H1 (cell line): ENCODE measurements around the gene HOXB3. TPM values are rescaled to one million over a fixed set of nuclear protein-coding genes. Genes with fewer than 3 reads are reported as not detected.

Experiments
- CTCF ChIA-PET: fragments of 300-600 bp; sonication (Branson Sonifier 250); formaldehyde crosslinking; loops from one replicate; lab custom pipeline; 2021; ENCODE audit not compliant: partially characterized antibody; lab: Charles Lee
- POLR2A ChIA-PET: fragments of 300-600 bp; sonication (Branson Sonifier 250); formaldehyde crosslinking; loops from one replicate; lab custom pipeline; 2021; ENCODE audit warnings: inconsistent platforms; ENCODE audit not compliant: partially characterized antibody; lab: Charles Lee
- DNase-seq, 2 experiments: peaks; one replicate each; pipeline versions ENCODE4 v3.0.0 to v3.0.0-alpha.2; 2010 to 2022; ENCODE audit warnings: low spot score in 2 of 2, low read depth in 1 of 2, mixed read lengths in 1 of 2
- FAIRE-seq: peaks from 2 replicates; lab custom pipeline; 2011; peaks lifted over from hg19 to GRCh38; lab: Jason Lieb, UNC
- H2AFZ ChIP-seq: 2 replicates; pipeline ENCODE4 v1.8.1; 2012; ENCODE audit warnings: low read length, inconsistent platforms
- H2AK5ac ChIP-seq: 2 replicates; pipeline ENCODE4 v1.6.1; 2013; ENCODE audit warnings: low read depth, low read length
- H2BK120ac ChIP-seq: replicated peaks from 2 replicates; pipeline ENCODE3; 2013; ENCODE audit warnings: low read depth, low read length, inconsistent platforms
- H2BK12ac ChIP-seq: 2 replicates; pipeline ENCODE4 v1.6.1; 2013; ENCODE audit warnings: low read depth, low read length
- H2BK15ac ChIP-seq: 2 replicates; pipeline ENCODE4 v1.6.1; 2013; ENCODE audit warnings: low read length
- H2BK20ac ChIP-seq: 2 replicates; pipeline ENCODE4 v1.6.1; 2013; ENCODE audit warnings: low read length
- H2BK5ac ChIP-seq: 2 replicates; pipeline ENCODE4 v1.6.1; 2013; ENCODE audit warnings: low read depth, low read length
- H3K14ac ChIP-seq: 2 replicates; pipeline ENCODE4 v1.6.1; 2013; ENCODE audit warnings: inconsistent platforms; ENCODE audit not compliant: insufficient read length
- H3K18ac ChIP-seq: 2 replicates; pipeline ENCODE4 v1.6.1; 2013; ENCODE audit warnings: low read length; ENCODE audit errors: extremely low read depth
- H3K23ac ChIP-seq: 2 replicates; pipeline ENCODE4 v1.6.1; 2013; ENCODE audit warnings: inconsistent platforms; ENCODE audit not compliant: insufficient read length
- H3K23me2 ChIP-seq: 2 replicates; pipeline ENCODE4 v1.6.1; 2013; ENCODE audit warnings: low read depth, low read length
- H3K27ac ChIP-seq: 2 replicates; pipeline ENCODE4 v1.6.1; 2011; ENCODE audit warnings: low read depth, low read length, inconsistent platforms
- H3K27me3 ChIP-seq, 4 experiments: replicated peaks in 1 of 4; 1 replicate in 1 of 4; 2 replicates in 3 of 4; pipeline versions ENCODE4 v1.6.1 to v1.8.1; 2011 to 2013; ENCODE audit warnings: low read length in 3 of 4, mild to moderate bottlenecking in 3 of 4, inconsistent platforms in 2 of 4, mixed read lengths in 2 of 4, moderate library complexity in 1 of 4; ENCODE audit not compliant: control insufficient read depth in 3 of 4, insufficient read depth in 3 of 4; ENCODE audit errors: extremely low read depth in 1 of 4
- H3K36me3 ChIP-seq, 4 experiments: 2 replicates each; pipeline versions ENCODE4 v1.6.1 to v1.8.1; 2011 to 2013; ENCODE audit warnings: mild to moderate bottlenecking in 4 of 4, low read length in 3 of 4, moderate library complexity in 2 of 4, control low read depth in 1 of 4, inconsistent platforms in 1 of 4; ENCODE audit not compliant: insufficient read depth in 4 of 4, control insufficient read depth in 2 of 4
- H3K4ac ChIP-seq: replicated peaks from 2 replicates; pipeline ENCODE3; 2013; ENCODE audit warnings: low read length, low read depth, mixed read lengths, inconsistent platforms; ENCODE audit not compliant: insufficient read length
- H3K4me1 ChIP-seq, 4 experiments: replicated peaks in 1 of 4; 1 replicate in 1 of 4; 2 replicates in 3 of 4; pipeline versions ENCODE4 v1.6.1 to v1.8.1; 2011 to 2013; ENCODE audit warnings: low read length in 3 of 4, inconsistent platforms in 2 of 4, mixed read lengths in 1 of 4; ENCODE audit not compliant: insufficient read depth in 4 of 4, control insufficient read depth in 3 of 4
- H3K4me2 ChIP-seq, 2 experiments: 2 replicates each; pipeline versions ENCODE4 v1.6.1 to v1.8.1; 2011 to 2013; ENCODE audit warnings: low read depth in 2 of 2, low read length in 2 of 2, control low read depth in 1 of 2, inconsistent platforms in 1 of 2, mild to moderate bottlenecking in 1 of 2; ENCODE audit not compliant: insufficient read depth in 1 of 2
- H3K4me3 ChIP-seq, 4 experiments: fragments of 200-600, 300-600 bp in 1 of 4; sonication (generic), shearing (Covaris generic), sonication (Bioruptor Twin) in 1 of 4; 2 replicates each; pipeline versions ENCODE4 v1.5.1 to v1.8.1; 2011 to 2016; ENCODE audit warnings: low read length in 4 of 4, low read depth in 3 of 4, control low read depth in 2 of 4, inconsistent platforms in 2 of 4, mild to moderate bottlenecking in 2 of 4, mixed read lengths in 1 of 4, moderate library complexity in 1 of 4; ENCODE audit not compliant: insufficient read depth in 2 of 4; ENCODE audit errors: extremely low read depth in 1 of 4
- H3K56ac ChIP-seq: replicated peaks from 2 replicates; pipeline ENCODE3; 2013; ENCODE audit warnings: low read depth, mild to moderate bottlenecking, mixed read lengths, low read length, inconsistent platforms; ENCODE audit not compliant: insufficient read length
- H3K79me1 ChIP-seq: 2 replicates; pipeline ENCODE4 v1.6.1; 2013; ENCODE audit warnings: low read depth, low read length, control low read depth
- H3K79me2 ChIP-seq, 2 experiments: 2 replicates each; pipeline versions ENCODE4 v1.6.1 to v1.8.1; 2012 to 2013; ENCODE audit warnings: low read length in 2 of 2, mild to moderate bottlenecking in 2 of 2, inconsistent platforms in 1 of 2; ENCODE audit not compliant: insufficient read depth in 2 of 2, control insufficient read depth in 1 of 2
- H3K9ac ChIP-seq, 4 experiments: replicated peaks in 1 of 4; 1 replicate in 1 of 4; 2 replicates in 3 of 4; pipeline versions ENCODE4 v1.6.1 to v1.8.1; 2011 to 2013; ENCODE audit warnings: low read depth in 3 of 4, low read length in 3 of 4, control low read depth in 2 of 4, mild to moderate bottlenecking in 2 of 4, moderate library complexity in 2 of 4, inconsistent platforms in 1 of 4; ENCODE audit errors: extremely low read depth in 1 of 4
- H3K9me3 ChIP-seq, 2 experiments: 2 replicates each; pipeline versions ENCODE4 v1.6.1 to v1.8.1; 2012 to 2013; ENCODE audit warnings: mild to moderate bottlenecking in 2 of 2, moderate library complexity in 2 of 2, control low read depth in 1 of 2, inconsistent platforms in 1 of 2, low read depth in 1 of 2, low read length in 1 of 2, mixed read lengths in 1 of 2; ENCODE audit not compliant: insufficient read depth in 2 of 2
- H4K20me1 ChIP-seq, 2 experiments: replicated peaks in 1 of 2; 2 replicates each; pipeline versions ENCODE3 to v1.8.1; 2011 to 2013; ENCODE audit warnings: inconsistent platforms in 2 of 2, low read length in 2 of 2, mild to moderate bottlenecking in 1 of 2; ENCODE audit not compliant: insufficient read depth in 2 of 2, control insufficient read depth in 1 of 2
- H4K5ac ChIP-seq: 2 replicates; pipeline ENCODE4 v1.6.1; 2013; ENCODE audit warnings: low read length, low read depth, mixed read lengths, inconsistent platforms; ENCODE audit not compliant: insufficient read length
- H4K8ac ChIP-seq: 2 replicates; pipeline ENCODE4 v1.8.0; 2013; ENCODE audit warnings: mild to moderate bottlenecking, moderate library complexity, low read length, inconsistent platforms; ENCODE audit not compliant: insufficient read depth; ENCODE audit errors: extremely low read depth
- H4K91ac ChIP-seq: replicated peaks from 2 replicates; pipeline ENCODE3; 2013; ENCODE audit warnings: low read length, mixed read lengths, inconsistent platforms; ENCODE audit not compliant: insufficient read length
- ATF3 ChIP-seq: IDR thresholded peaks from 2 replicates; pipeline ENCODE4 v1.6.1; 2011; ENCODE audit warnings: low read depth, mild to moderate bottlenecking, low read length; ENCODE audit not compliant: insufficient read depth
- CBX8 ChIP-seq: fragments of 300-800, 300-1000 bp; sonication (generic); IDR thresholded peaks from 2 replicates; pipeline ENCODE4 v1.7.1; 2016; ENCODE audit warnings: low read depth, low read length, borderline replicate concordance
- EP300 ChIP-seq, 2 experiments: IDR thresholded peaks; 1 replicate in 1 of 2; 2 replicates in 1 of 2; pipeline ENCODE4 v1.6.1; 2011 to 2012; ENCODE audit warnings: low read depth in 2 of 2, low read length in 2 of 2, mild to moderate bottlenecking in 2 of 2, borderline replicate concordance in 1 of 2, inconsistent platforms in 1 of 2, moderate library complexity in 1 of 2
- EZH2 ChIP-seq: fragments of 200-600 bp; sonication (generic); IDR thresholded peaks from 2 replicates; pipeline ENCODE4 v1.7.1; 2012; ENCODE audit warnings: low read depth, mild to moderate bottlenecking, moderate library complexity, low read length, inconsistent platforms; ENCODE audit not compliant: severe bottlenecking
- RNF2 ChIP-seq: fragments of 200-900, 300-1000 bp; sonication (generic); IDR thresholded peaks from 2 replicates; pipeline ENCODE4 v1.7.1; 2016; ENCODE audit warnings: borderline replicate concordance, low read depth, mild to moderate bottlenecking, antibody characterized with exemption, low read length; ENCODE audit not compliant: poor library complexity, severe bottlenecking; ENCODE audit errors: missing control alignments
- SUZ12 ChIP-seq: fragments of 200-600 bp; sonication (generic); IDR thresholded peaks from 2 replicates; pipeline ENCODE4 v1.6.1; 2012; ENCODE audit warnings: mild to moderate bottlenecking, inconsistent platforms, low read length, moderate library complexity, mixed read lengths
- WGBS, 2 experiments: shearing (Covaris generic) in 1 of 2; methylation state at CpG; one replicate each; pipeline versions ENCODE4 v1.1.6 to v1.1.7; 2013 to 2015; ENCODE audit warnings: low lambda C conversion rate in 2 of 2, mixed read lengths in 2 of 2, inconsistent platforms in 1 of 2, low coverage in 1 of 2, missing lambda C conversion rate in 1 of 2; ENCODE audit not compliant: insufficient replicate concordance in 2 of 2, insufficient coverage in 1 of 2, insufficient read length in 1 of 2; ENCODE audit errors: extremely low coverage in 1 of 2, missing lambda C conversion rate in 1 of 2; 5-methylcytosine and 5-hydroxymethylcytosine counted together
- polyA plus RNA-seq, 7 experiments: library from polyadenylated mRNA; depleted of rRNA in 3 of 7; stranded (reverse) in 5 of 7; unstranded in 2 of 7; fragments of >200 nt in 5 of 7; fragments of 200-250 nt in 2 of 7; gene quantifications; 1 replicate in 5 of 7; 2 replicates in 1 of 7; 4 replicates in 1 of 7; pipeline versions ENCODE4 v1.2.1 to v1.2.3, GENCODE V29; 2011 to 2013; ENCODE audit warnings: missing spikeins in 2 of 7, mixed read lengths in 2 of 7
- total RNA-seq: library from RNA; stranded (reverse); fragmentation: NEBNext Ultra II Directional; extraction: Animal tissue kit (Norgen Biotek cat#: 25700); gene quantifications from 2 replicates; pipeline ENCODE4 v1.2.1, GENCODE V29; 2021

The HOXB3 gene
- total and polyA plus RNA-seq, 2 of the 8 experiments (the other 6 are each of a cell fraction or from before 2014, with no cell fraction given), result not detected

- no peak overlapping the region for H3K4ac ChIP-seq
- H4K20me1 ChIP-seq, result peaks cover 32 to 41% of the 10 kb centered on the region in 2 experiments
- no peak overlapping the region for H2AFZ ChIP-seq
- H3K27ac ChIP-seq, result no peak overlapping the region
- H3K4me2 ChIP-seq, result no peak overlapping the region
- no peak overlapping the region for H4K91ac ChIP-seq
- H3K4me3 ChIP-seq, result no peak overlapping the region
- H3K18ac ChIP-seq, result 0 out of 2 replicates have a peak overlapping the region, but pooled peaks have one; percentile 14
- H2BK12ac ChIP-seq, result peak overlapping the region; percentile 22
- POLR2A ChIA-PET, result interaction anchor here (1.9 kb wide), 1 partner anchor 36 kb away, joined by 4 read pairs; no protein-coding TSS in a partner anchor
- no peaks in the 10 kb centered on the region for H3K79me1 ChIP-seq
- H2AK5ac ChIP-seq, result peak overlapping the region; percentile 59; the same call in 1 of the 2 replicates
- H2BK15ac ChIP-seq, result no peak overlapping the region
- DNase-seq (no peak), FAIRE-seq (no peak)
- H4K8ac ChIP-seq, result no peak overlapping the region
- no peak overlapping the region for H3K56ac ChIP-seq
- H3K23me2 ChIP-seq, result no peaks in the 10 kb centered on the region; the same call in 1 of the 2 replicates
- H3K79me2 ChIP-seq, result no peaks in the 10 kb centered on the region
- H3K36me3 ChIP-seq, result peaks cover 0 to 13% (median 0%) of the 10 kb centered on the region in 4 experiments; a peak in 1 of 8 replicates
- no peaks in the 10 kb centered on the region for H3K9me3 ChIP-seq
- no peak overlapping the region for H2BK20ac ChIP-seq
- H3K14ac ChIP-seq, result no peak overlapping the region
- no peak overlapping the region for H2BK120ac ChIP-seq
- H3K27me3 ChIP-seq, result peaks cover 99 to 100% (median 100%) of the 10 kb centered on the region in 4 experiments
- WGBS, 2 experiments, result 22% methylated on average over 4 of the region's 4 CpGs; no CpG with 5 or more reads in 1 of the 2 experiments
- TF ChIP-seq CBX8, result peak; percentile 78; the same call in 1 of the 2 replicates
- peak; percentile 32 for TF ChIP-seq EZH2
- peak; percentile 79 for TF ChIP-seq RNF2
- peak; percentile 21 for TF ChIP-seq SUZ12
- no peak for TF ChIP-seq ATF3
- TF ChIP-seq EP300 (IDR thresholded peaks at IDR 0.05; ENCODE audit: borderline replicate concordance in 1 of 2, low read depth in 2 of 2, low read length in 2 of 2), result no peak
- H4K5ac ChIP-seq, result no peak overlapping the region
- no peak overlapping the region for H3K9ac ChIP-seq
- peaks cover 0 to 12% (median 7%) of the 10 kb centered on the region in 4 experiments; a peak in 6 of 7 replicates for H3K4me1 ChIP-seq
- no peak overlapping the region for H2BK5ac ChIP-seq
- H3K23ac ChIP-seq, result no peak overlapping the region
- CTCF ChIA-PET, result interaction anchor here (0.6 to 4.4 kb wide), 14 partner anchors 8 to 1596 kb away, joined by 3 to 21 read pairs (median 3); partner anchors contain the start of genes HOXB5 and HOXB8
Observed at GRCh38 chr17:48623583-48623982, 33.5 kb upstream of the HOXB3 start.
